Measurements from ENCODE around the gene PPOX.

Gene PPOX

DNA sequence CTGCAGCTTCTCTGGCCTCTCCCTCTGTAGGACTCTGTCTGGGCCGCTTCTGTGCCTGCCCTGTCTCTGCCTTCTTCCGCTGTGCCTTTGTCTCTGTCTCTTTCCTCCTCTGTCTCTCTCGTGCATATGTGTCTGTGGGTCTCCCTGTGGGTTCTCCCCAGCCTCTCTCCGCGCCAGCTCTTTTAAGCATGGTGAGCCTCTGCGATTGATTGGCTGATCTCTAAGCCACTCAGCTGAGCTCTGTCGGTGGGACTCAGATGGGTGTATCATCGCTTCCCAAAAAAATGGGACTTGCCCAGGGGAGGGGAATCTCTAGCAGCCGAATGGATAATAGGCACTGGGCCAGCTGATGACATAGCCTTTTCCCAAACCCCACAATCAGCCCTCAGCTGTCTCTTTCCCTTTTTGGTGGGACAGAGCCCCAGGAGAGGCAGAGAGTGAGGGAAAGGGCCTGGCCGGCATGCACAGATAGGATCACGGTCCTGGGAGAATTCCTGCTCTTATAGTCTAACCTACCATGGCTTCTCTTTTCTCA lies 32.7 kb downstream of the PPOX start, which contains the start of gene ADAMTS4:
Gene ADAMTS4 (minus strand): TSS at position 158 of the 535 bp plus-strand sequence. CDS start 427 bp downstream, outside the sequence.
- H3K9ac ChIP-seq (ENCODE audit: low read length in 2 of 2): peak within 1 kb of the TSS in 1 of 2 donors; percentile 80
- peaks cover 69% of the 10 kb centered on the region for H3K4me1 ChIP-seq (ENCODE audit: control insufficient read depth, insufficient read depth, low read length)

DNA sequence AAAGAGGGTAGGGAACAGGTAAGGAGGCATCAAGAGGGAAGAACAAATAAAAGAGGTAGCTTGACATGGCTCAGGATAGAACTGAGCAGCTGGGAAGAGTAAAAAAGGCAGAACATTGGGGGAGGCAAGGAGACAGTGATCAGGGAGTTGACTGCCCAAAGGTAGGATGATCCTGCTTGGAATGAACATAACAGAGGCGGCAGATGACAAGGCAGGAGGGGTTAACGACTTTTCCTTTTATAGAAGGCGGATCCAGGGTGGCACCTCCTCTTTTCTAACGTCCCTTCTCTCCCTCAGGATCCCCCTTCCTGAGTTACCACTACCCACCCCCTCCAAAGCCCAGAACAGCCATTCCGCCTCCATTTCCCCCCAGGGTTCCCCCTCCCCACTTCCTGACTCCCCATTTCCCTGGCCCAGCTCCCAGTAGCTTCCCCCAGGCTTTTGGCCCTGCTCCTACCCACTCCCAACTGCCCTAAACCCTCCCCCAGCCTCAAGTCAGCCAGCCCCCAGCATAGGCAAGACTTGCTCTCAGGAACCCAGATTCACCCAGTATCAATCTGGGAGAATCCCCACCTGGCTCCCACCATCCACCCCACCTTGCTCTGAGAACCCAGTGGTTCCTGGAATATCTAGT lies 33.4 kb downstream of the PPOX start:
- H3K27ac ChIP-seq (ENCODE audit: low read length): peak overlapping the region; percentile 99
- peak overlapping the region in 1 of 2 donors; percentile 80 for H3K9ac ChIP-seq (ENCODE audit: low read length in 2 of 2)
- no peaks in the 10 kb centered on the region for H3K9me3 ChIP-seq (ENCODE audit: control insufficient read depth in 2 of 2, low read length in 2 of 2)
- no peaks in the 10 kb centered on the region for H3K27me3 ChIP-seq (ENCODE audit: control insufficient read depth in 1 of 2, insufficient read depth in 2 of 2, low read length in 2 of 2)
- H3K4me3 ChIP-seq (ENCODE audit: low read length in 2 of 2): peak overlapping the region in 1 of 2 donors; percentile 34
- H3K36me3 ChIP-seq (ENCODE audit: control insufficient read depth in 2 of 2, insufficient read depth in 2 of 2, low read length in 2 of 2): peaks cover 0 to 13% of the 10 kb centered on the region in 2 donors
- peaks cover 69% of the 10 kb centered on the region for H3K4me1 ChIP-seq (ENCODE audit: control insufficient read depth, insufficient read depth, low read length)

More for the DNA sequence above, 32.7 kb downstream of the PPOX start, which contains the start of gene ADAMTS4:
- peaks cover 0 to 12% of the 10 kb centered on the region in 2 donors for H3K36me3 ChIP-seq (ENCODE audit: control insufficient read depth in 2 of 2, insufficient read depth in 2 of 2, low read length in 2 of 2)
- H3K4me3 ChIP-seq (ENCODE audit: low read length in 2 of 2): peak within 1 kb of the TSS; percentile 66 to 68
- H3K9me3 ChIP-seq (ENCODE audit: control insufficient read depth in 2 of 2, low read length in 2 of 2): no peaks in the 10 kb centered on the region
- no peaks in the 10 kb centered on the region for H3K27me3 ChIP-seq (ENCODE audit: control insufficient read depth in 1 of 2, insufficient read depth in 2 of 2, low read length in 2 of 2)
- H3K27ac ChIP-seq (ENCODE audit: low read length): peak within 1 kb of the TSS; percentile 99

DNA sequence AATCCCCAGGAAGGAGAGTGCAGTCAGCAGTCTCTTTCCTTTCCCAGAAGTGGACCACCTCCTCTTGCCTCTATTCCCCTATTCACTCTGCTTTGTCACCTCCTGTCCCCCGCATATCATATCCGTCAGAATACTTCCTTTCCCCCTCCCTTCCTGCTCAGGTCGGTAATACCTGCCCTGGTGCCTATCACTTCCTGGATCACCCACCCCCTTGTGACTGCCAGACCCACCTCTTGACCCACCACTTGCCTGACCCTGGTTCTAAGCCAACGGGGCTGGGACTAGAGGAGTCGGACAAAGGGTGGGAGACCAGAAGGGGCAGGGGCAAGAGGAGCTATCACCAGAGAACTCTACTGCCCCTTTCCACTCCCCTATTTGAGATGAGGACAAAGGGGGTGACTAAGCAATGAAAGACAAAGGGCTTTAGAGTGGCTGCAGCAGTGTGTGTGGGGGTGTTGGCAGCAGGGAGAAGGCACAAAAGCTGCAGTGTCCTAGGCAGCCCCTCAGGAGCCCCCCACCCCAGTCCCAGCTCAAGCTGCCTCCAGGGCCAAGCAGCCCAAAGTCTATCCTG lies 34.3 kb downstream of the PPOX start:
- Histone ChIP-seq H3K9me3 (ENCODE audit: control insufficient read depth in 2 of 2, low read length in 2 of 2) (no peaks in the 10 kb centered on the region), H3K27ac (ENCODE audit: low read length) (peak overlapping the region; percentile 99), H3K27me3 (ENCODE audit: control insufficient read depth in 1 of 2, insufficient read depth in 2 of 2, low read length in 2 of 2) (no peaks in the 10 kb centered on the region), H3K4me1 (ENCODE audit: control insufficient read depth, insufficient read depth, low read length) (peaks cover 69% of the 10 kb centered on the region), H3K9ac (ENCODE audit: low read length in 2 of 2) (peak overlapping the region; percentile 96 to 98), H3K4me3 (ENCODE audit: low read length in 2 of 2) (peak overlapping the region in 1 of 2 donors; percentile 99), H3K36me3 (ENCODE audit: control insufficient read depth in 2 of 2, insufficient read depth in 2 of 2, low read length in 2 of 2) (peaks cover 0 to 7% of the 10 kb centered on the region in 2 donors)

DNA sequence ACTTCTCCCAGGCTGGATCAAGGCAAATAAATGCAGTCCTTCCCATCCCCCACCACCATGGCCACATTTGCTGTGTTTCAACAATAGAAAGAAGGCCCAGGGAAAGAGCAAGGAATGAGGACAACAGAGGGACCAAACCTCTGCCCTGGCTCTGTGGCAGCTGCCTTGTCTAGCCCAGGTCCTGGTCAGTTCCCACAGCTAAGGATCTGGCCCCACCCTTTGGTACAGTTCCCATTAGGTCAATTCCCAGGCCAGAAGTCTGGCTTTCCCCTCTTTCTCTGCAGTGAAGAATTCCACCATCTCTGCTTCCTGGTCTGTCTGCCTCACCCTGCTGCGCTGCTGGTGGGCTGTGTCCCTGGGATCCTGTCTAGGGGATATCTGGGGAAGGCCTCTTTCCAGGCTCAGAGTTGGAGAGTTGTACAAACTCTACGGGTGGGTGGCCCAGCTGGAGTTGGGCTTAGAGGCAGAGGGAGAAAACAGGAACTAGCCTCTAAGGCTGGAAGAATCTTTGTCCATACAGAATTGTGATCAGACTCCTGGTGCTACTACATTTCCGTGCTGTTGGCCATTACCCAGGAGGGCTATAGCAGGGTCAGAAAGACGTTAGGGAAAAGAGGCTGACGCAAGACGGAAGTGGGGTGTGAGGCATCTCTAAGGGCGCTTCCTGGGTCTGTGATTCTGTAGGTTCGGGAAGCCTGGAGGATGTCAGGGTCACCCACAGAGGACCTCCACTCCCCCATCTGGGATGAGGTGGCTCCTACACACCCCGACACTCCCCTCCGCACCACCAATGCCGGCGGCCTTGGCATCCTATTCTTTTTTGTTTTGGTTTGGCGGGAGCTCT lies 35.0 kb downstream of the PPOX start:
- peaks cover 0 to 6% of the 10 kb centered on the region in 2 donors for H3K36me3 ChIP-seq (ENCODE audit: control insufficient read depth in 2 of 2, insufficient read depth in 2 of 2, low read length in 2 of 2)
- peak overlapping the region; percentile 96 to 98 for H3K9ac ChIP-seq (ENCODE audit: low read length in 2 of 2)
- H3K27me3 ChIP-seq (ENCODE audit: control insufficient read depth in 1 of 2, insufficient read depth in 2 of 2, low read length in 2 of 2): no peaks in the 10 kb centered on the region
- peak overlapping the region; percentile 57 to 99 for H3K4me3 ChIP-seq (ENCODE audit: low read length in 2 of 2)
- H3K27ac ChIP-seq (ENCODE audit: low read length): peak overlapping the region; percentile 99
- peaks cover 66% of the 10 kb centered on the region for H3K4me1 ChIP-seq (ENCODE audit: control insufficient read depth, insufficient read depth, low read length)
- H3K9me3 ChIP-seq (ENCODE audit: control insufficient read depth in 2 of 2, low read length in 2 of 2): no peaks in the 10 kb centered on the region

DNA sequence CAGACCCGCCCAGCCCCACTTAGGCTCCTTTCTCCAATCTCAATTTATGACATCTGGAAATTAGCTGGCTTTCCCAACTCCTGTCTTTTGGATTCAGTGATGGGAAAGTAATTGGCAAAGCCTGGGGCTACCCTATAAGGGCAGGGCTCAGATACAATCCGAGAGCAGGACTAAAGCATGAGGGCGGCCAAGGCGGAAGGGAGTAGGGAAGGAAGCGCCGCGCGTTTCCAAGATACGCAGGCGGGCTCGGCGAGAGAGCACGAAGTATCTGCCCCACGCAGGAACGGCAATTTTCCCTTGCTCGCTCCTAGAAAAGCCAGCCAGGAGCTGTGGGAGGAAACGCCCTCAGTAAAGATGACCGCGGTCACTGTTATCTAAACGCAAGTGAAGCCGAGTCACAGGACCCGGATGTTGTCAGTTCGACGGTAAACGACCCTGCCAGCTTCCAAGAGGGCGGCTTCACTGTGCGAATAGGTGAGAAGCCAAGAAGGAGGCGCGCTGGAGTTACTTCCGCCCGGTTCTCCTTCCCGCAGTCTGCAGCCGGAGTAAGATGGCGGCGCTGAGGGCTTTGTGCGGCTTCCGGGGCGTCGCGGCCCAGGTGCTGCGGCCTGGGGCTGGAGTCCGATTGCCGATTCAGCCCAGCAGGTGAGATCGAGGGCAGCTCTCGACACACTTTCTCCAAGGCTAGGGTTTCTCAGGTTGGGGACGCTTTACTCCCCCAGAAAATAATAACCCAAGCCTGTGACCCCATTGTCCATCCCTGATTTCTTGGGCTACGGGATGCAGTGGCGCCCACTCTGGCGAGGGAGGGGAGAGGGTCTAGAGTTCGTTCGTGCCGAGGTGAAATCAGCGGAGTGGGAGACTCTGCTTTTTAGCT lies 35.8 kb downstream of the PPOX start, which contains the start of gene NDUFS2:
Gene NDUFS2 (plus strand): TSS at position 532 of the 877 bp plus-strand sequence. CDS start 19 bp downstream, at position 551.
- Histone ChIP-seq H3K9ac (ENCODE audit: low read length in 2 of 2) (peak within 1 kb of the TSS; percentile 96 to 98), H3K27ac (ENCODE audit: low read length) (peak within 1 kb of the TSS; percentile 99), H3K4me1 (ENCODE audit: control insufficient read depth, insufficient read depth, low read length) (peaks cover 59% of the 10 kb centered on the region), H3K27me3 (ENCODE audit: control insufficient read depth in 1 of 2, insufficient read depth in 2 of 2, low read length in 2 of 2) (no peaks in the 10 kb centered on the region), H3K36me3 (ENCODE audit: control insufficient read depth in 2 of 2, insufficient read depth in 2 of 2, low read length in 2 of 2) (peaks cover 4 to 14% of the 10 kb centered on the region in 2 donors), H3K9me3 (ENCODE audit: control insufficient read depth in 2 of 2, low read length in 2 of 2) (no peaks in the 10 kb centered on the region), H3K4me3 (ENCODE audit: low read length in 2 of 2) (peak within 1 kb of the TSS; percentile 99)

DNA sequence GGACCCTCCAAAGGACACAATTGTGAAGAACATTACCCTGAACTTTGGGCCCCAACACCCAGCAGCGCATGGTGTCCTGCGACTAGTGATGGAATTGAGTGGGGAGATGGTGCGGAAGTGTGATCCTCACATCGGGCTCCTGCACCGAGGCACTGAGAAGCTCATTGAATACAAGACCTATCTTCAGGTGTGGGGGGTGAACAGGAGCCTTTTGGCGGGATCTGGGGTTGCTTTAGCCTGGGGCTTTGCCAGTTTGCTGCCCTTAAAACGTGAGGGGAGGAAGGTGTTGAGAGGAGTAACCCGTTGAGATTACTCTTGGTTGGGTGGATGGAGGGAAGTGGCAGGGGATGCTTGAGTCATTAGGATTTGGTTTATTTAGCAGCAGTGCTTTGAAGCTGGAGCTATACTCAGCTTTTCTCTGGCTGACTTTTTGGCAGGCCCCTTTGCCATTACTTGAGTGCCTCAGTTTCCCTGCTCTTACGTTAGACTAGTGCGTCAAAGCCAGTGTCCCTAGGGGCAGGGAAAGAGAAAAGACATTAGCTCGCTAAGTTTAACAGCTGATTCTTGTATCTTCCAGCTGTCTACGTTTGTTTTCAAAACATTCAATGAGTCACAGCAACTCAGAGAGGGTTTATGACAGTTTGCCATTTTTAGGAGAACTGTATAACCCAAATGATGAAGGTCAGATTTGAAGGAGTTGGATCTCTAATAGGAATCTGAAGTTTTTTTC lies 40.4 kb downstream of the PPOX start:
- H3K27me3 ChIP-seq (ENCODE audit: control insufficient read depth in 1 of 2, insufficient read depth in 2 of 2, low read length in 2 of 2): no peaks in the 10 kb centered on the region
- no peaks in the 10 kb centered on the region for H3K9me3 ChIP-seq (ENCODE audit: control insufficient read depth in 2 of 2, low read length in 2 of 2)
- peaks cover 31 to 43% of the 10 kb centered on the region in 2 donors for H3K36me3 ChIP-seq (ENCODE audit: control insufficient read depth in 2 of 2, insufficient read depth in 2 of 2, low read length in 2 of 2)
- peak overlapping the region; percentile 13 to 42 for H3K9ac ChIP-seq (ENCODE audit: low read length in 2 of 2)
- H3K4me1 ChIP-seq (ENCODE audit: control insufficient read depth, insufficient read depth, low read length): peaks cover 15% of the 10 kb centered on the region
- peak overlapping the region; percentile 69 for H3K27ac ChIP-seq (ENCODE audit: low read length)
- H3K4me3 ChIP-seq (ENCODE audit: low read length in 2 of 2): no peak overlapping the region

DNA sequence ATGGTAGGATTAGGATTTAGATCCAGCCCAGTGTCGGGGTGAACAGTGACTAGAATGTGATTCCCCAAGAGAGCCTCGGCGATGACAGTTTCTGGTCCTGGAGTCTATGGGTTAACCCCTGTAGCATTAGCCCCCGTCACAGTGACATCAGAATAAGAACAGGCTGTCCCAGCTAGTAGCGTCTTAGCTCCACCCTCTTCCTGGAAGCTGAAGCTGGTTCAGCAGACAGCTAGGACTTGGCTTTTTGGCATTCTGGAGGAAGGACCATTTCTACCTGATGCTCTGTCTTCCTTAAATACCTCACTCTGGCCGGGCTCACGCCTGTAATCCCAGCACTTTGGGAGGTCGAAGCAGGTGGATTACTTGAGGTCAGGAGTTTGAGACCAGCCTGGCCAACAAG lies 40.9 kb downstream of the PPOX start:
- peaks cover 37 to 49% of the 10 kb centered on the region in 2 donors for H3K36me3 ChIP-seq (ENCODE audit: control insufficient read depth in 2 of 2, insufficient read depth in 2 of 2, low read length in 2 of 2)
- peak overlapping the region; percentile 69 for H3K27ac ChIP-seq (ENCODE audit: low read length)
- H3K4me1 ChIP-seq (ENCODE audit: control insufficient read depth, insufficient read depth, low read length): peaks cover 12% of the 10 kb centered on the region

DNA sequence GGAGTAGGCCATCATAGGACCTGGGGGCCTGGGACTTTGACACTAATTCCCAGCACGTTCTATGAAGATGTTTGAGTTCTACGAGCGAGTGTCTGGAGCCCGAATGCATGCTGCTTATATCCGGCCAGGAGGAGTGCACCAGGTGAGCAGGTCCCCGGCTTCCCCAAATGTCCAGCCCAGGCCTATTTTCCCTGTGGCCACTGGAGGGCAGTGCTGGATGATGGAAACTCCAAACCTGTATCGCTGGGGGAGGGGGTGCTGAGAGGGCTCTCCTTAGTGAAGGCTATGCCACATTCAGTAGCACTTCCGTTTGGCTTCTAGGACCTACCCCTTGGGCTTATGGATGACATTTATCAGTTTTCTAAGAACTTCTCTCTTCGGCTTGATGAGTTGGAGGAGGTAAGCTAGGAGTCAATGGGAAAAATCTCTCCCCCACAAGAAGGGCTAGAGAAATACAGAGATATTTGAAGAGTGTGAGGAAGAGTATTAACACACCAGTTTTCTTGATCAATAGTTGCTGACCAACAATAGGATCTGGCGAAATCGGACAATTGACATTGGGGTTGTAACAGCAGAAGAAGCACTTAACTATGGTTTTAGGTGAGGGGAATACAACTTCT lies 43.7 kb downstream of the PPOX start:
- no peak overlapping the region for H3K27ac ChIP-seq (ENCODE audit: low read length)

More for the DNA sequence above, 40.9 kb downstream of the PPOX start:
- no peak overlapping the region for H3K4me3 ChIP-seq (ENCODE audit: low read length in 2 of 2)
- no peaks in the 10 kb centered on the region for H3K9me3 ChIP-seq (ENCODE audit: control insufficient read depth in 2 of 2, low read length in 2 of 2)
- H3K27me3 ChIP-seq (ENCODE audit: control insufficient read depth in 1 of 2, insufficient read depth in 2 of 2, low read length in 2 of 2): no peaks in the 10 kb centered on the region
- H3K9ac ChIP-seq (ENCODE audit: low read length in 2 of 2): peak overlapping the region; percentile 13 to 42

DNA sequence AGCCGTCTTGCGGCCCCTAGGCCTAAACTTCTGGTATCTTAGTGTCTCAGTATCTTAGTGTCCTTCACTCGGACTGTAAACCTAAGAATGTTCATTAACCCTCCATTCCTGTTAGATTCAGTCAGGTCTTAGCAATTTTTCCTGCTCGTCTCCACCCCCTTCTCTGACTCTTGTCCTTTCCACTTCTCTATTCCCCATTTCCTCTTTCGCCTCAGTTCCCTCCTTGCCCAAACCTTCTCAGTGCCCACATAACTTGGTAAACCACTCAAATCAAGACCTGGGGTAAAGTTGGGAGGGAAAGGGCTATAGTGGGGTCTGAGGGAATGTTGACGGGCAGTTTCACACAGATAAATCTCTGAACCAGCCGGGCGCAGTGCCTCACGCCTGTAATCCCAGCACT lies 48.1 kb downstream of the PPOX start:
- Histone ChIP-seq H3K4me3 (ENCODE audit: low read length in 2 of 2) (no peak overlapping the region), H3K36me3 (ENCODE audit: control insufficient read depth in 2 of 2, insufficient read depth in 2 of 2, low read length in 2 of 2) (peaks cover 42 to 44% of the 10 kb centered on the region in 2 donors), H3K27me3 (ENCODE audit: control insufficient read depth in 1 of 2, insufficient read depth in 2 of 2, low read length in 2 of 2) (no peaks in the 10 kb centered on the region), H3K9ac (ENCODE audit: low read length in 2 of 2) (no peak overlapping the region), H3K27ac (ENCODE audit: low read length) (no peak overlapping the region), H3K4me1 (ENCODE audit: control insufficient read depth, insufficient read depth, low read length) (no peaks in the 10 kb centered on the region), H3K9me3 (ENCODE audit: control insufficient read depth in 2 of 2, low read length in 2 of 2) (no peaks in the 10 kb centered on the region)

More for the DNA sequence above, 43.7 kb downstream of the PPOX start:
- Histone ChIP-seq H3K36me3 (ENCODE audit: control insufficient read depth in 2 of 2, insufficient read depth in 2 of 2, low read length in 2 of 2) (peaks cover 55 to 65% of the 10 kb centered on the region in 2 donors), H3K27me3 (ENCODE audit: control insufficient read depth in 1 of 2, insufficient read depth in 2 of 2, low read length in 2 of 2) (no peaks in the 10 kb centered on the region), H3K9ac (ENCODE audit: low read length in 2 of 2) (peak overlapping the region in 1 of 2 donors; percentile 7), H3K4me1 (ENCODE audit: control insufficient read depth, insufficient read depth, low read length) (no peaks in the 10 kb centered on the region), H3K9me3 (ENCODE audit: control insufficient read depth in 2 of 2, low read length in 2 of 2) (no peaks in the 10 kb centered on the region), H3K4me3 (ENCODE audit: low read length in 2 of 2) (no peak overlapping the region)
